HT1080 (cell line): ENCODE data around the gene ARNT2. TPM values are rescaled to one million over a fixed set of nuclear protein-coding genes. Genes with fewer than 3 reads are reported as not detected.

Experiments used
- DNase-seq: peaks from one replicate; pipeline ENCODE4 v3.0.0-alpha.2; 2015; ENCODE audit warnings: low read depth
- total RNA-seq: library from RNA; depleted of rRNA; stranded (reverse); fragments of >200 nt; shearing (Covaris generic); gene quantifications from 2 replicates; pipeline ENCODE4 v1.2.3, GENCODE V29; 2014

Gene ARNT2
- total RNA-seq, 1 experiment from 2014 or later, result 3.7 TPM

DNA sequence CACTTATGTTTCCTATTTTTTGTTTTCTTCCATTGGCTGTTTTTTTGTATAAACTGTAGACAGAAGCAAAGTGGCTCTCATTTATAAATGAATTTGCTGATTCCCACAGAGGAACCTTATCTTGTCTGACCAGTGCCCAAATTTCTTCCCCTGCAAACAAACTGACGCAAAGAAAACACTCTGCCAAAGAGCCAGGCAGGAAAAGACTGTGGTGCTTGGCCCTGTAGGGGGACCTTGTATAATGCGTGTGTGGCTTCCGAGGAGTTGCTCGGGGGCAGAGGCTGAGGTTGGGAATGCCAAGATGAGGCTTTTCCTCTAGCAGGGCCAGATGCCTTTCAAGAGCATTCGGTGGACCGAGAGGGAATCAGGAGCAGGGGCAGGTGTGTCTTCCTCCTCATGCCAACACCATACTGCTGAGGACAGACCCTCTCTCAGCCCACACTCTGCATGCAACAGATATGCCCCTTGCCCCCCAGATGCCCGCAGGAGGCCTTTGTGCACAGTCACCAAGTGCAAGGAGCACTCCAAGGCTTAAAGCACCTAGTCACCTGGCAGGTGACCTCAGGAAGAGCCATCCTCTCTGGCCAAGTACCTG is 186.7 kb downstream of the ARNT2 start:
- no peak for DNase-seq

DNA sequence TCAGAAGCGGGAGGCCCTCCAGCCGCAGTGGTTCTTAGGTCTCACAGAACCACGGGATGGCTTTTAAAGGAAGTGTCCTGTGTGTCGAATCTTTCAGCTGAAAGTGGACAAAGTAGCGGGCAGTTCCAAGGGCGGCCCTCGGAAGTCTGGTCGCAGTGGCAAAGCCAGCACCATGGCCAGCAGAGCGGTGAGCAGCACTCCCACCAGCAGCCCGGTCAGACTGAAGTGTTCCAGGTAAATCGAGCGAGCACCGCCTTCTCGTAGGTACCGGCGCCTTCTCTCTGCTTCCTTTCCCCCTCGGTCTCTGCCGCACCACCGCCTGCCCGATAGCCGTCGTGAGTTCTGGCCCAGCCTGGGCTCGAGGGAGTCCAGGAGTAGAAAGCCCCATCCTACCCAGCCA is 187.3 kb downstream of the ARNT2 start:
- no peak for DNase-seq

DNA sequence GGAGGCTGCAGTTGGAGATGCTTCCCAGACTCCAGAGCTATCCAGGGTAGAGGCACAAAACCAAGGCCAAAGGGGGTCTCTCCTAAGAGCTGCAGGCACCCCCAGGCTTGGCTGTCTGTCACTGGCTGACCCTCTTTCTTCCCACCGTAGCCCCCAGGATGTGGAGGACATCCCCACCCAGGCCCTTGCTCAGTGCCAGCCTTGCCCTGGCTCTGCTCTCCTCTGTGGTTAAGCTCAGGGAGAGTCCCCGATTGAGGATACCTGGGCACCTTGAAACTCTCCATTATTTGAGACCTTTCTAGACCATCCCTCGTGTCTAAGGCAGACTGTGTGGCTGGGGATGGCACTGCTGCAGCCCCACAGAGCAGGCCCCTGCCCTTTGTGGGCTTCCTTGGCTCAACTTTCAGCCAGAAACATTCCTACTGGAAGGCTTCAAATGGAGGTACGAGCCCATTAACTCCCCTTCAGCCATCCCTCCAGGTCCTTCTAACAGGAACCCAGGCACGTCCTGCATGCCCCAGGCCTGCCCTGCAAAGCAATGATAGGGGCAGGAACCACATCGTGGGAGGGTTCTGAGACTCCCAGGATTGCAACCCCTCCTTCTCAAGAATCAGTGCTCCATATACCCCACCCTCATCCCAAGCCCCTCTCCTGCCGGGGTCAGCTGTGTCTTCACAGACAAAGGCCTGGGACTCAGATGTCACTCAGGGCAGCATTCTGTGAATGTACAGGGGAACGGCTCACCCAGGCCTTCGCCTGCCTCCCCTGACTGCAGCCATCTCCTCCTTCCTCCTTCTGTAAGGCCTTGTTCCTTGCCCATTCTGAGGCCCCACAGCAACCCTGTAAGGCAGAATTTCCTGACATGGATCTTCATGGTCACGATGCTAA is 188.0 kb downstream of the ARNT2 start:
- no peak for DNase-seq

DNA sequence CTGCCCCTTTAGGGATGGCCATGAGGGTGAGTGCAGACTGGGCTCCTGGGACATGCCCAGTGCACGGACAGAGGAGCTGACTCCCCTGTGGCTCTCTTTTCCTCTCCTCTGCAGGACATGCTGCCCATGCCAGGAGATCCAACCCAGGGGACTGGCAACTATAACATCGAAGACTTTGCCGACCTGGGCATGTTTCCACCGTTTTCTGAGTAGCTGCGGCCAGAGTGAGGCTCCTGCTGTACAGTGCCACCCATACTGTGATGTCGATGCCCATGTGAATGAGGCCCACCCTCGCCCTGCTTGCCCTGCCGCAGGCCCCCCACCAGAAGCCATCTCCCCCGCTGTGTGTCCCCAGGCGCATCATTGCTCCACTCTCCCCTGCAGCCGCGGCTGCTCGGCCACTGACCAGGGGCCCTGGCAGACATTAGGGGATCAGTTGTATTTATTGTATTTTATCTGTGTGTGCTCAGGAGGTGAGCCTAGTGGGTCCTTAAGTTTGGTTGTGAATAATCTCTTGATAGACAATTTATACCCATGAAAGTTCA is 189.4 kb downstream of the ARNT2 start:
- no peak for DNase-seq

DNA sequence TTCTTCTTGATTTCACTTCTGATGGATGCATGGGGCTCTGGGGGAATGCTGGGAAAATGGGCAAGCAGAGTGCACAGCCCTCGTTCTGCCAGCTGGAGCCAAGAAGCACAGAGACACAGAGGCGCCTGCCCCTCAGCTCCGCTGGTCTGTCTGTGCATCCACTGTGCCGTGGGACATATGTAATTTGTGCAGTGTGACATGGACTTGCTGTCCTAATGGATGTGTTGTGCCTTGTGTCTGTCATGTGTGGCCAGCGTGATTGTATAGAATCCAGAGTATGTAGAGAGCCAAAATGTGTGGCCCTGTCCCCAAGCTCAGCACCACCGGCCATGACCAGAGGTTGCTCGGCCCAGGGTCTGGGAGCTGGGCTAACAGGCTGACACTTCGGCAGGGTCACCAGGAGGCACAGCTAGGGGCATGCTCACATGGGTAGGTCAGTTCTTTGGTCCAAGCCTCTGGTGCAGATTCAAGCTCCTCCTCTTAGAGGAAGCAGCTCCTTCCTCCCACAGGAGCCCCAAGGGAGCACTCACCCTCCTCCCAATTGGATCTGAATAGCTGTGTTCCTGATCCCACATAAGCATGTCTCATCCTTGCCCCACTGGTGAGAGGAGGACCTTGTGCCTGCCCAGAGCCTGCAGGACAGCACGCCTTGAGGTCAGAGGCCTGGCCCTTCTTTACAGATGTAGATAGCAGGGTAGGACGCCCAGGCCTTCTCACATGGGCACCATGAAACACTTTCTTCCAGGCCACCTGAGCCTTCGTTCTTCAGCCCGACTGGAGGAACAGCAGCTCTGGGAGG is 190.1 kb downstream of the ARNT2 start:
- no peak for DNase-seq

DNA sequence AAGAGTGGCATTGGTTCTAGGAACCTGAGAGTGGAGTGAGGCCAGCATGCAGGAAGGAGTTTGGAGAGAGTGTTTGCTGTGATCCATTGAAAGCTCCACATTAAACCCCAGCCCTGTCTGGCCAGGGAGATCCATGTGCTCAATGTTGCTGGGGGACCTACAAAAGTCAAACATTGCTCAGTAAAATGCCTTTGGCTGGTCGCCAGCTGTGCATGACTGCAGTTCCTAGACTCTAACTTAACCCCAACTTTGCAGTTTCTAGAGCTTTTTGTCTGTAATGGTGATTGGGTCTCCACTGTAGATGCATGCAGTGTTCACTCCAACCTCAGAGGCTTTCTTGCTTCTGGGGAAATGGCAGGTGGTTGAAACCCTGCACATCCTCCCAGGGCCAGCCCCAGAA is 191.2 kb downstream of the ARNT2 start:
- no peak for DNase-seq

DNA sequence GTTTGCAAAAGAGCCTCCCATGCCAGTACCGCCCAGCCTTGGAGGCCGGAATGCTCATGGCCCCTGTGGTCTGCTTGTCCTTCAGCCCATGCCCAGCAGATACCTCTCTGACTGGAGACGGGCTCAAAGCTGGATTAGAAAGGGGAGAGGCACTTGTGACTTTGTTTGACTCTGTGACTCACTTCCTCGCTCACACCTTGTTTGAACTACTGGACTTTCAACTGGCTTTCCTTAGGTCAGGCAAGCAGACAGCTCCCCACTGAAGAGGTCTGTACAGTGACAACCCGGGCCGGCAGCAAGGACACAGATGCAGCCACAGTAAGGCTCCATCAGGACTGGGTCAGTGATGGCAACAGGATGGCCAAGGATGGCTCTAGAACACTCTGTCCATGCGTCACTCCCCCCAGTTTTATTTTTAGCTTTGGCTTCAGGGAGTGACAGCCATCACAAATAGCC is 192.4 kb downstream of the ARNT2 start:
- peak; percentile 57 for DNase-seq

DNA sequence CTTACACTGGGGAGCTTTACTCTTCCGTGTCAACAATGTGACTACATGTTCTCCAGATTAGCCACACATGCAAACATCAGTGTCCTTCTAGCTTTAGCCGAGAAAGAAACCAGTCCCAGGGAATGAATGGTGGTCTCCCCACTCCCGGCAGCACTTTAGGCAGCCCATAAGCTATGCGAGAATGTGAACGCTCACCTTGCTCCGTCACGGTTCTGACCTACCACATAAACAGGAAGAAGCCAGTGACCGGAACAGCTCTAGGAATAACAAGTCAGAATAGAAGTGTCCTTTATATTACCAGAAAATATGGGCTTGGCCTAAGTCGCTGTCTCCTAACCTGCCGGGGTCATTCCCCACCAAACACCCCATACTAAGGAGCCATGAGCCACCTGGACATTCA is 192.9 kb downstream of the ARNT2 start:
- no peak for DNase-seq

DNA sequence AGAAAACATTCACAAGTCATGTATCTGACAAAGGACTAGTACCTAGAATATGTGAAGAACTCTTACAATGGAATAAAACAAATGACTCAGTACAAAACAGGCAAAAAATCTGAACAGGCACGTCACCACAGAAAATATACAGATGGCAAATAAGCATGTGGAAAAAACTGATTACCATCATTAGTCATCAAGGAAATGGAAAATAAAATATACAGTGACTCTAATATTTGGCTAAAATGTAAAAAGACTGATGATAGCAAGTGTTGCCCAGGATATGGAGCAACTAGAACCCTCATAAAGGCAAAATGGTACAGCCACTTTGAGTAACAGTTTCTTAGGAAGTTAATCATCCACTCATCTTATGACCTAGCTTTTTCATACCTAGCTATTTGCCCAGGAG is 195.2 kb downstream of the ARNT2 start:
- DNase-seq, result peak; percentile 57

DNA sequence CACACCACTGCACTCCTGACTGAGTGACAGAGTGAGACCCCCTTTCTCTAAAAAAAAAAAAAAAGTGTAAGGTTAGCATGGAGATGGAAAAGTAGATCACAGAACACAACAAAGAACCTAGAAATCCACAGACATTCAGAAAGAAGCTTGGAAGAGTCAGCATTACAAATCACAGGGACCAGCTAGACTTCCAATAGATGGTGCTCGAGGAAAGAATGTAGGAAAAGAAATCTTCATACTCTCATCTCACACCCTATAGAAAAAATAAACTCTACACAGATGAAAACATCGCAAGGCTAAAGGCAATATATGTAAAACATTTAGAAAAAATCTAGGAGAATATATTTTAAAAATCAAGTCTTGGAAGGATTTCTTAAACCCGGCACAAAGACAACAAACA is 196.4 kb downstream of the ARNT2 start:
- DNase-seq, result no peak

DNA sequence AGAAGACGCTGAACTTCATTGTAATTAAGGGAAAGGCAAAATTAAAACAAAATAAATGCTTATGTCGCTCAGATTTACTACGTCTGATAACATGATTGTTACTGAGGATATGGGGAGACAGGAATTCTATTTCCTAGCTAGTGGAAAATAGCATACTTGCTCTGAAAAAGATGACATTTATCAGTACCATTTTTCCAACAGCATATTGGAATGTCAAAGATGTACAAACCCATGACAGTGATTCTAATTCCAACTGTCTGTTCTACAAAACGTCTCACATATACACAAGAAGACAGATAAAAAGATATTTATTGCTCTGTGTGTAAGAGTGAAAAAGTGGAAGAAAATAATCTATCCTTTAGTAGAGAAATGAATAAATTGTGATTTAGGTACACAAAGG is 197.1 kb downstream of the ARNT2 start:
- DNase-seq, result no peak

DNA sequence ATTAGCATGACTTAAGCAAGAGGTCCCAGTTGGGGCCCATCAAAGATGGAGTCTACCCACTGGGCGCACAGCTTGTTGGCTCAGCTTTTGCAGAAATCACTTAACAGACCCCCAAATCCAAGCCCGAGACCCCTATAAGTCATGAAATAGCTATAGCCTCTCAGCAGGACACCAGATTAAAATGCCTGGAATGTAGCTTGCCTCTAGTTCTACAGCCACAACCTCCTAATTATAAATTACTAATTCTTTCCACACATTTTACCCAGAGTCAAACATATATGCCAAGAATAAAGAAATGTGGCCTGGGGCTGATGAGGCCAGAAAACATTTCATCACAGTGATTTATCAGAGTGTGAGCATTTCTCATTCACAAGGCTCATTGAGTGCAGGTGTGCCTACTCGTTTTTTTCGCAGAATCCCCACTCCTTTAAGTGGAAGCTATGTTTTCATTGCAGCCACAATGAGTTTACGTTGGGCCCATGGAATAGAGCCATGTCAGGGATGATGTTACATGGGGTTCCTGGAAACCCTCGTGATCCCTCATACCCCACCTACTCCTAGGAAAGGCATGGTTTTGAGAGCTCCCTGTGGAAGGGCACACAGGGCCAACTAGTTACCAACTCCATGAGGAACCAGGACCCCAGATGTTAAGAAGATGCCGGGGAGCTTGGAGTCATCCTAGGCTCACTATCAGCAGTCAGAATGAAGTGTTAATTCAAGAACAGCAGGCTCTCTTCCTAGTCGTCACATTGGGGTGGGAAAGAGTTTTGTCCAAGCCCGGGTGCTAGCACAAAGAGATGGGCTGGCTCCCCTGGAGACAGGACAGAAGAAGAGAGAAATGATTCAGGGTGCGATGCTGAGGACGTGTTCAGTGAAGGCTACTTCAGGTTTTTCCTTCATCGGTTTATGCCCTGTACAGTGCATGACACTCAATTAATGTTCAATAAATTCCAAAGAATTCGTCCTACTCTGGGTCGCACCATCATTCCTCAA is 200.7 kb downstream of the ARNT2 start:
- DNase-seq, result no peak

DNA sequence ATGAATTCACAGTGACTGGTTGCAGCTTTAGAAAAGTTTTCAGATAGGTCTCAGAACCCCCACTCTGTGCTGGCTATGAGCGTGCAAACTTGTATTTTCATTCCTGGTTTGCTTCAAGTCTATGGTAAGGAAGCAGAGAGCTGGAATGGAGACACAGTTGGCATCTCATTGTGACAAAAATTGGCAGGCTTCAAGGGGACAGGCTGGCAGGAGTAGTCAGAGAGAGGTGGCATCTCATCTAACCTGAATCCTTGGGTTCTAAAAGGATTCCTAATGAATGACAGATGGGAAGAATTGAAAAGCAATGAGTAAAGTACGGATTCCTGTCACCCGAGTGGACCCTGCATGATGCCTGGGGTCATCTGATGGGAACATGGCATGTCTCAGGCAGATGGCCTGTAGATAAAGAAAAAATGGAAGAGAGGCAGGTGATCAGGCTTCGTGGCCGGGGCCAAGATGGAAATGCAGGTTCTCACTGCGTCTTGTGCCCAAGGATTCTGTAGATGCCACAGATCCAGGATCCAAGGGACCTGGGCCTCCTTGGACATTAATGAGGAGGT is 201.5 kb downstream of the ARNT2 start:
- DNase-seq, result no peak

DNA sequence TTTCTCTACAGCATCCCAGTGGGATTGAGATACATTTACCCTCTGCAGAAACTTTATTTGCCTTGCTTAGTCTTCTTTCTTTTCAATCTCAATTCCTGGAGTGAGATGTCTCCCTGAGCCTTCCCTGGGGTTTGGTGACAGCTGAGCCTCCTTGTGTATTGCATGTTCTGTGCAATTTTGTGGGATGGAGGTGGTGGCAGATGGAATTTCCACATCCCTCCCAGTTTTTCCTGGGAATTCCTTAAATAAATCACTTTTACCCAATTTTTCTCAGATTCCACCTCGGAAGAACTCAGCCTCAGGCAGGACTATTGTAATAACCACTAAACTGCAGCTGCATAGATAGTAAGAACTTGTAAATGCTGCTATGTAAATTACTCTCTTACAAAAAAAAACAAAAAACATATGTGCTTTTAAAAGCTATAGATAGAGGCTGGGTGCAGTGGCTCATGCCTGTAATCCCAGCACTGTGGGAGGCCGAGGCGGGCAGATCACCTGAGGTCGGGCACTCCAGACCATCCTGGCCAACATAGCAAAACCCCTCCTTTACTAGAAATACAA is 202.4 kb downstream of the ARNT2 start:
- DNase-seq, result no peak

DNA sequence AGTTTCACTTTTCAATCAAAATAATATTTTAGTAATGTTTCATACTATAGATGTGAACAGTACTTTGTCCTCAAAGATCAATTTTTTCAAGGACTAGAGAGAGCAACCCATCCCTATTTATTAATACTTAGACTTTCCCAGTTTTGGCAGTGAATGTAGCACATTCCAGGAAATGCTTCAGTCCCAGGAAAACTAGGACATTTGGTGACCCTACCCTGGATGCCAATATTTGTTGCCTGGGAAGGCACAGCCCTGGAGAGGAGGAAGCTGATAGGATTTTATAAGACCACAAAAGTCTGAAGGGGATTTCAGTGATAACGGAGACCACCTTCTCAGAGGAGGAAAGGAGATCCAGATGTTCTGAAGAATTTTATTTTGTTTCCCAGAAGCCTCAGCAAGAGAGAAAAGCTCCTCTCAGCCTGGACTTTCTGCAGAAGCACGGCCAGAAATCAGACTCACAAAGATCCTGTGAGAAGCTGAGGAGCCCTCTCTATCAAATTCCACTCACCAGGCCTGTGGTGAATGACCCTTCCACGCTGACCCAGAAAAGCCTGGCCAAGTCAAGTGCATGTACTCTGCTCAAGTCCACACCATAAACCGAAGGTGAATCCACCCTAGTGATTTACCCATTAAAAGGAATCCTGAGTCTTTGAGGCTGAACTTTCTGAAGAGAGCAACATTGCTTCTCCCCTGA is 203.3 kb downstream of the ARNT2 start:
- DNase-seq, result no peak

DNA sequence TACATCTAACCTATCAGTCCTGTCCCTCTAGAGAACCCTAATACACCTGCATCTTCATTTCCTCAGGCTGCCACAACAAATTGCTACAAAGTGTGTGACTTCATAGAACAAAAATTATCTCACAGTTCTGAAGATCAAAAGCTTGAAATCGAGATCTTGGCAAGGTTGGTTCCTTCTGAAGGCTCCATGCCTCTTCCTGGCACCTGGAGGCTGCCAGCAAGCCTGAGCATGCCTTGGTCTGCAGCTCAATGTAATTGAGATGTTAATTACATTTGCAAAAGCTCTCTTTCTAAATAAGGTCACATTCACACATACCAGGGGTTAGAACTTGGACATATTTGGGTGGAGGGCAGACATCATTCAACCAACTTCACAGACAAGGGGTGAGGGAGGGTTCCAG is 204.5 kb downstream of the ARNT2 start:
- DNase-seq, result no peak

DNA sequence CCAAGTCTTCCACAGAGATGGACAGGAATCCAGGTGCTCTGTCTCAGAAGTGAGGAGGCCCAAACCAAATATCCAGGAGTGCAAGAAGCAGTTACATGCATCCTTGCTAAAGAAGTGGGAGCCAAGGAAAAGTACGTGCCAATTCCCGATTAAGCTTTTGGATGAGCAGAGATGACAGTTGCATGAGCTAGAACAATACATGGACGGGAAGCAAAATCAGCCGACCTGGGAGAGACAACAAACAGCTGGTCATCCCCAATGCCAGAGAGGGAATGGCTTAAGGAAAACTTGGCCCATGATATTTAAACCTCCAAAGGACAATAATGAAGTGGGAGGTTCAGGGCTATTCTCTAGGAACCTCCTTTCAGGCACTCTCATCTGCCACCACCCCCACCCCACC is 204.9 kb downstream of the ARNT2 start:
- DNase-seq, result no peak

DNA sequence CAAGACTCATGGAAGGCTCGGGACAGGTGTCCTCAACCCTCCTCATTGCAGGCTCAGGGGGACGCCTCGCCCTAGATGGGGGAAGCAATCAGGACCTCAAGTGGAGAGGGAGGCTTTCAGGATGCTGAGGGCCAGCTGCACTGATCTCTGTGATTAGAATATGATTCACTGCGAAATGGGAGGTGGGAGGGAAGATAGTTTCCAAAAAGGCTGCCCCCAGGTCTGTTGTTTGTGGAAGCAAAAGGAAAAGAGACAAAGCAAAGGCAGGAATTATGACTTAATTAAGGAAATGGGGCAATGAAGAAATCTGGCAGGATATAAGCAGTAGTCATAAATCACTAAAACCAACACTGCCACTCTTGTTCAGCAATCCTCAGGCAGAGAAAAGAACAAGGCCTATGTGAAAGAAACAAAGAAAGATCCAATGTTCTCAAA is 205.3 kb downstream of the ARNT2 start:
- DNase-seq, result peak; percentile 38

DNA sequence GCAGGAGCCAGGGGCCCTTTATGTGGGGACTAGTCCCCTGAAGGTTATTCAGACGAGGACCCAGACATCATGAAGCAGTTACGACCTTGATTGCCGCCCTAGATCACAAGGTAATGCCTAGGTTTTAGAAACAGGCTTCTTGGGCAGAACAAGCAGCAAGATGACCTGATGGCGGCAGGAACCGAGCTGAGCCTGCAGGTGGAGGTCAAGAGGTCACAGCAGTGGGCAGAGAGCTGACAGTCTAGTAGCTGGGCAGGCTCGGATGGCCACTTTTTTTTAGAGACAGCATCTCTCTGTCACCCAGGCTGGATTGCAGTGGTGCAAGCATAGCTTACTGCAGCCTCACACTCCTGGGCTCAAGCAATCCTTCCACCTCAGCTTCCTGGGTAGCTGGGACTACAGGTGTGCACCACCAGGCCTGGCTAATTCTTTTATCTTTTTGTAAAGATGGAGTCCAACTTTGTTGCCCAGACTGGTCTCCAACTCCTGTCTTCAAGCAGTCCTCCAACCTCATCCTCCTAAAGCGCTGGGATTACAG is 207.4 kb downstream of the ARNT2 start:
- DNase-seq, result no peak
